PC-3 (cell line): Measurements from ENCODE around the gene MYO7A. TPM values are rescaled to one million over a fixed set of nuclear protein-coding genes. Genes with fewer than 3 reads are reported as not detected.

Source experiments
- ATAC-seq: fragments of 200-7000 bp; cut with Tn5 transposase; 2 replicates; pipeline ENCODE4 v1.9.1; 2020; ENCODE audit warnings: mild to moderate bottlenecking, moderate library complexity
- BruUV-seq: library from RNA; stranded (reverse); fragments of 400-500 nt; replicated peaks from 2 replicates; lab custom pipeline; 2021; lab: Mats Ljungman, UMichigan
- CTCF ChIA-PET: fragments of 300-600 bp; sonication (Branson Sonifier 250); formaldehyde crosslinking; loops from one replicate; lab custom pipeline; 2022; ENCODE audit warnings: antibody characterized with exemption; lab: Charles Lee
- POLR2A ChIA-PET: fragments of 300-600 bp; sonication (Branson Sonifier 250); formaldehyde crosslinking; loops from one replicate; lab custom pipeline; 2022; ENCODE audit warnings: antibody characterized with exemption; ENCODE audit not compliant: unreplicated experiment; lab: Charles Lee
- DNase-seq: peaks from one replicate; pipeline ENCODE4 v3.0.0-alpha.2; 2015
- H2AFZ ChIP-seq: fragments of 300-600 bp; sonication (generic); 2 replicates; pipeline ENCODE4 v1.6.0; 2016; ENCODE audit warnings: antibody characterized with exemption, low read length
- H3F3A ChIP-seq: fragments of 300-600 bp; sonication (generic); one replicate; pipeline ENCODE4 v1.6.0; 2017; ENCODE audit warnings: antibody characterized with exemption, low read length, control low read depth, mild to moderate bottlenecking; ENCODE audit not compliant: unreplicated experiment
- H3K27ac ChIP-seq: fragments of 300-600 bp; sonication (generic); 2 replicates; pipeline ENCODE4 v1.5.1; 2016; ENCODE audit warnings: mild to moderate bottlenecking, low read length
- H3K27me3 ChIP-seq: fragments of 300-600 bp; sonication (generic); 2 replicates; pipeline ENCODE4 v1.6.1; 2016; ENCODE audit warnings: low read length, mixed read lengths
- H3K36me3 ChIP-seq: fragments of 300-600 bp; sonication (generic); 2 replicates; pipeline ENCODE4 v1.6.1; 2016; ENCODE audit warnings: low read depth, mixed run types, low read length, mixed read lengths
- H3K4me1 ChIP-seq: fragments of 300-600 bp; sonication (generic); 2 replicates; pipeline ENCODE4 v1.5.1; 2016; ENCODE audit warnings: low read length; ENCODE audit not compliant: insufficient read depth
- H3K4me2 ChIP-seq: fragments of 300-600 bp; sonication (generic); 2 replicates; pipeline ENCODE4 v1.6.0; 2016; ENCODE audit warnings: low read length
- H3K4me3 ChIP-seq: fragments of 300-600 bp; sonication (generic); 2 replicates; pipeline ENCODE4 v1.5.1; 2016; ENCODE audit warnings: mild to moderate bottlenecking, low read length, mixed read lengths
- H3K79me2 ChIP-seq: fragments of 300-600 bp; sonication (generic); 2 replicates; pipeline ENCODE4 v1.6.1; 2017; ENCODE audit warnings: low read length, mixed read lengths
- H3K9ac ChIP-seq: fragments of 300-600 bp; sonication (generic); 2 replicates; pipeline ENCODE4 v1.6.0; 2016; ENCODE audit warnings: mild to moderate bottlenecking, low read length
- H3K9me2 ChIP-seq: fragments of 300-600 bp; sonication (generic); replicated peaks from 2 replicates; pipeline ENCODE4 v1.6.1; 2016; ENCODE audit warnings: mixed run types, low read length, mixed read lengths
- H3K9me3 ChIP-seq: fragments of 300-600 bp; sonication (generic); 2 replicates; pipeline ENCODE4 v1.6.1; 2016; ENCODE audit warnings: low read length, mixed read lengths
- H4K20me1 ChIP-seq: fragments of 300-600 bp; sonication (generic); 2 replicates; pipeline ENCODE4 v1.6.1; 2016; ENCODE audit warnings: low read length, mixed read lengths
- CTCF ChIP-seq: fragments of 300-600 bp; sonication (generic); conservative IDR thresholded peaks from 2 replicates; pipeline ENCODE4 v1.5.1; 2017; ENCODE audit warnings: antibody characterized with exemption, low read depth, mild to moderate bottlenecking, low read length
- EZH2 ChIP-seq: fragments of 300-600 bp; sonication (generic); IDR thresholded peaks from one replicate; pipeline ENCODE4 v1.6.1; 2017; ENCODE audit warnings: antibody characterized with exemption, mild to moderate bottlenecking, low read length; ENCODE audit not compliant: unreplicated experiment
- EZH2phosphoT487 ChIP-seq: fragments of 300-600 bp; sonication (generic); IDR thresholded peaks from 2 replicates; pipeline ENCODE4 v1.6.1; 2018; ENCODE audit warnings: mild to moderate bottlenecking, antibody characterized with exemption, low read length, borderline replicate concordance
- intact Hi-C: fragments of 100-400 bp; cut with micrococcal nuclease; formaldehyde crosslinking; loops from 2 replicates; pipeline ENCODE4 v1.9.0; 2023
- total RNA-seq: library from RNA; depleted of rRNA; stranded (reverse); fragments of >200 nt; gene quantifications from 2 replicates; pipeline ENCODE4 v1.2.3, GENCODE V29; 2014

The MYO7A gene
- total RNA-seq, 1 experiment from 2014 or later: 0.66 TPM

DNA sequence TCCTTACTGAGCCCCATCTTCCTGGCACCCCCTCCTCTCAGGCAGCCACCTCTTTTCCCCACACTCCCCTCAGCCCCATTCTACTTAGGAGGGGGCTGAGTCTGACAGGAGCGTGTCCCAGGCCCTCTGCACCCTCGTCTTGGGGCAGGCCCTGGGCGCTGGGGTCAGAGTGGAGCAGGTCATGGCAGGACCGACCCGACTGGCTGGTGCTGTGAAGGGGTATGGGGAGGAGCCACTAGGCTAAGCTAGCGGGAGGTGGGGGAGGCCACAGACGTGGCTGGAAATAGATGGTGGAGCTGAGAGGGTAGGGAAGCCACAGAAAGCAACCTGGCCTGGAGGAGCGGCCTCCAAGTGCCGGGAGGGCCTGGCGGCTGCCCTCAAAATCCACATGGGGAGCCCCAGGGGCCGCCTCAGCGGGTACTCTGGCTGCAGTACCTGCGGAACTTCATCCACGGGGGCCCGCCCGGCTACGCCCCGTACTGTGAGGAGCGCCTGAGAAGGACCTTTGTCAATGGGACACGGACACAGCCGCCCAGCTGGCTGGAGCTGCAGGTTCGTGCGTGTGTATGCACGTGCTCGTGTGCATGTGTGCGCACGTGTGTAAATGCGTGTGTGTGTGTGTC is 61.7 kb downstream of the MYO7A start:
- Histone ChIP-seq H3K79me2 (no peaks in the 10 kb centered on the region), H3K4me3 (no peak overlapping the region), H3K9me2 (no peaks in the 10 kb centered on the region), H3K4me2 (no peak overlapping the region), H3K4me1 (peaks cover 8% of the 10 kb centered on the region; the same call in 1 of the 2 replicates), H3F3A (no peaks in the 10 kb centered on the region), H2AFZ (no peak overlapping the region), H4K20me1 (no peaks in the 10 kb centered on the region), H3K36me3 (no peaks in the 10 kb centered on the region), H3K27ac (no peak overlapping the region), H3K9me3 (no peaks in the 10 kb centered on the region), H3K9ac (no peak overlapping the region), H3K27me3 (peaks cover 3% of the 10 kb centered on the region; the same call in 1 of the 2 replicates)
- ChIA-PET CTCF (interaction anchor here (0.6 kb wide), 1 partner anchor 309 kb away, joined by 6 read pairs; no protein-coding TSS in a partner anchor), POLR2A (no interaction called here)
- no peak for ATAC-seq
- BruUV-seq: no TSS peak
- DNase-seq: no peak
- intact Hi-C loops: loop anchor here (5.0 to 10.0 kb wide), 3 partner anchors 115 to 283 kb away; partner anchors contain the start of genes GDPD4 and PAK1
- TF ChIP-seq CTCF (no peak), EZH2phosphoT487 (no peak), EZH2 (no peak)

DNA sequence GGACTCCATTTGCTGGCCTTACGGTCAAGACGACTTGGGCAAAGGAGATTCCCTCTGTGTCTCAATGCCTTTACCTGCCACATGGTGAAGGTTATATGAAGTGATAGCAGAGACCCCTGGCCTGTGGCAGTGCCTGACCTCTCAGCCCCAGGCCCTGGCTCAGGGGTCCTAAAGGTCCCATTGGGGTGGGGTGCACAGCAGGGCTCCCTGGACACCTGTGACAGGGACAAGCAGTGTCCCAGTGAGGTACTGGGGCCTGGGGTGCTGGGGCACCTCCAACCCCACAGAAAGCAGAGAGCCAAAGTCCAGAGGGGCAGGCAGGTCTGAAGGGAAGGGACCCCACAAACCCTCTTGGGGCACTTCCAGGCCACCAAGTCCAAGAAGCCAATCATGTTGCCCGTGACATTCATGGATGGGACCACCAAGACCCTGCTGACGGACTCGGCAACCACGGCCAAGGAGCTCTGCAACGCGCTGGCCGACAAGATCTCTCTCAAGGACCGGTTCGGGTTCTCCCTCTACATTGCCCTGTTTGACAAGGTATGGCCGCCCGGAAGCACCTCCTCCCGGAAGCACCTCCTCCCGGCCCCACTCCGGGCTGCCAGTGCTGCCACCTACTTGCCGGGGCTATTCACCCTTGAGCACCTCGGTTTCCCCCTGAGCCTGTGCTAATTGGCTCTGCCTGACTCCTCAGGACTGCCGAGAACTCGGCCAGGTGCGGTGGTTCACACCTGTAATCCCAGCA is 62.5 kb downstream of the MYO7A start:
- Histone ChIP-seq H3K4me2 (no peak overlapping the region), H3K9me2 (no peaks in the 10 kb centered on the region), H3F3A (no peaks in the 10 kb centered on the region), H3K4me3 (no peak overlapping the region), H3K27me3 (peaks cover under 1% of the 10 kb centered on the region; the same call in 1 of the 2 replicates), H2AFZ (no peak overlapping the region), H3K4me1 (peaks cover 8% of the 10 kb centered on the region; the same call in 1 of the 2 replicates), H3K27ac (no peak overlapping the region), H3K79me2 (no peaks in the 10 kb centered on the region), H3K36me3 (no peaks in the 10 kb centered on the region), H3K9me3 (no peaks in the 10 kb centered on the region), H3K9ac (no peak overlapping the region), H4K20me1 (no peaks in the 10 kb centered on the region)
- ATAC-seq (no peak), DNase-seq (no peak)
- ChIA-PET CTCF (no interaction called here), POLR2A (no interaction called here)
- no peak for TF ChIP-seq CTCF
- no peak for TF ChIP-seq EZH2phosphoT487
- TF ChIP-seq EZH2: no peak
- intact Hi-C loops: loop anchor here (5.0 to 10.0 kb wide), 3 partner anchors 114 to 282 kb away; partner anchors contain the start of genes GDPD4 and PAK1
- BruUV-seq: no TSS peak
